Ovary (tissue), 3 donors: ENCODE results near the gene DLX6.

Experiments used
- EP300 ChIP-seq: sonication (generic); formaldehyde crosslinking; IDR thresholded peaks from one replicate; pipeline ENCODE4 v1.6.1; 2017; ENCODE audit warnings: antibody characterized with exemption
- TF ChIP-seq, protein P1 (sequence below), 3 donors: fragments of 450-650 bp in 2 of 3; fragments of 200-600 bp in 1 of 3; IDR thresholded peaks; one replicate each; pipeline versions ENCODE4 v1.5.1 to v1.8.0; 2016 to 2022; ENCODE audit warnings: antibody characterized with exemption in 3 of 3, mild to moderate bottlenecking in 1 of 3
- donor health status: DM: no; HTN: no; CAD: no.

DNA sequence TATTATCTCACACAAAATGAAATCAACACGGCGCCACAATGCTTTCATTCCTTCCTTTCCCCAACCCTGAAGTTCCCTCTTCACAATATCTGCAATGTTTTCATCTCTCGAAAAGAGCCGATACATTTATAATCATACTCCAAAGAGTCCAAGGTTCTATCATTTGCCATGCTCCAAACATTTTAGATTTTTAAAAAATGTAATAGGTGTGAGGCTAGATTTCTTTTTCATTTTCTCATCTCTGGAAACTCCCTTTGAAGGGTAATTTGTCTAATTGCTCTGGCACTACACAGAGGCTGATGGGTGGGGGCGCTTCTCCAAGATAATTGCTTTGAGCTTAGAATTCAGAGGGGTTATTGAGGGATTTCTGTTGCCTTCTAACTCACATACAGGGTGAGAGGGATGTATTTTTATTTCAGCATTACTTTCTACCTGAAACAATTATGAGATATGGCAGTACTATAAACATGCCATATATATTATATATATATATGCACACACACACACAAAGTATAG, 14.4 kb downstream of the DLX6 start:
- TF ChIP-seq, protein P1, sequence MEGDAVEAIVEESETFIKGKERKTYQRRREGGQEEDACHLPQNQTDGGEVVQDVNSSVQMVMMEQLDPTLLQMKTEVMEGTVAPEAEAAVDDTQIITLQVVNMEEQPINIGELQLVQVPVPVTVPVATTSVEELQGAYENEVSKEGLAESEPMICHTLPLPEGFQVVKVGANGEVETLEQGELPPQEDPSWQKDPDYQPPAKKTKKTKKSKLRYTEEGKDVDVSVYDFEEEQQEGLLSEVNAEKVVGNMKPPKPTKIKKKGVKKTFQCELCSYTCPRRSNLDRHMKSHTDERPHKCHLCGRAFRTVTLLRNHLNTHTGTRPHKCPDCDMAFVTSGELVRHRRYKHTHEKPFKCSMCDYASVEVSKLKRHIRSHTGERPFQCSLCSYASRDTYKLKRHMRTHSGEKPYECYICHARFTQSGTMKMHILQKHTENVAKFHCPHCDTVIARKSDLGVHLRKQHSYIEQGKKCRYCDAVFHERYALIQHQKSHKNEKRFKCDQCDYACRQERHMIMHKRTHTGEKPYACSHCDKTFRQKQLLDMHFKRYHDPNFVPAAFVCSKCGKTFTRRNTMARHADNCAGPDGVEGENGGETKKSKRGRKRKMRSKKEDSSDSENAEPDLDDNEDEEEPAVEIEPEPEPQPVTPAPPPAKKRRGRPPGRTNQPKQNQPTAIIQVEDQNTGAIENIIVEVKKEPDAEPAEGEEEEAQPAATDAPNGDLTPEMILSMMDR (IDR thresholded peaks at IDR 0.05) = no peak
- TF ChIP-seq EP300 = no peak
